Measurements from ENCODE around the gene TMEM258. TPM values are rescaled to one million over a fixed set of nuclear protein-coding genes. Genes with fewer than 3 reads are reported as not detected.

Gene TMEM258
- total and polyA plus RNA-seq, 9 of the 15 experiments (the other 6 are each of a cell fraction or from before 2014, with no cell fraction given), result 97.2 to 856 (median 231) TPM

DNA sequence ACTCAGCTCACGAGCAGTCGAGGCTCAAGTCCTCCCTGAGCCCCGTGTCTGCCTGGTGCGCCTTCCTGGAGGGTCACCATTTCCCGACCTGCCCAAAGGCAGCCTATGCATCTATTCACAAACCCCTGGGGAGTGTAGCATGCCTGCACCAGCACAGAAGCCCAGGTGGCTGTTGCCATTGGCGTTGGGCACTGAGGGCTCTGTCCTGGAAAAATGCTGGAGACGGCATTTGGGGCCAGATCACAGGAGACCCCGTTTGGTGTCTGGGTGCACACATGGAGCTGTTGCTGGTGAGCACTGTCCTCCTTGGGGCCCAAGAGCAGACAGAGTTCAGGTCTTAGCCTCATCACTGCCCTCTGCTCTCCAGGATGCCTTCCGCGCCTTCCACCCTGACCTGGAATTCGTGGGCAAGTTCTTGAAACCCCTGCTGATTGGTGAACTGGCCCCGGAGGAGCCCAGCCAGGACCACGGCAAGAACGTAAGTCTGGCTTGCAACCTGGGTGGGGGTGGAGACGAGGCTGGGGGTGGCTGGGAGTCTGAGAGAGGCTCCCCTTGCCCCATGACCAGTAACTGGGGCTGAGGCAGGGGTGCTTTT lies 45.1 kb upstream of the TMEM258 start (continued):
- TF ChIP-seq, protein P1, sequence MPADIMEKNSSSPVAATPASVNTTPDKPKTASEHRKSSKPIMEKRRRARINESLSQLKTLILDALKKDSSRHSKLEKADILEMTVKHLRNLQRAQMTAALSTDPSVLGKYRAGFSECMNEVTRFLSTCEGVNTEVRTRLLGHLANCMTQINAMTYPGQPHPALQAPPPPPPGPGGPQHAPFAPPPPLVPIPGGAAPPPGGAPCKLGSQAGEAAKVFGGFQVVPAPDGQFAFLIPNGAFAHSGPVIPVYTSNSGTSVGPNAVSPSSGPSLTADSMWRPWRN (IDR thresholded peaks at IDR 0.05; ENCODE audit: low read depth), result no peak
- TF ChIP-seq, protein P2, sequence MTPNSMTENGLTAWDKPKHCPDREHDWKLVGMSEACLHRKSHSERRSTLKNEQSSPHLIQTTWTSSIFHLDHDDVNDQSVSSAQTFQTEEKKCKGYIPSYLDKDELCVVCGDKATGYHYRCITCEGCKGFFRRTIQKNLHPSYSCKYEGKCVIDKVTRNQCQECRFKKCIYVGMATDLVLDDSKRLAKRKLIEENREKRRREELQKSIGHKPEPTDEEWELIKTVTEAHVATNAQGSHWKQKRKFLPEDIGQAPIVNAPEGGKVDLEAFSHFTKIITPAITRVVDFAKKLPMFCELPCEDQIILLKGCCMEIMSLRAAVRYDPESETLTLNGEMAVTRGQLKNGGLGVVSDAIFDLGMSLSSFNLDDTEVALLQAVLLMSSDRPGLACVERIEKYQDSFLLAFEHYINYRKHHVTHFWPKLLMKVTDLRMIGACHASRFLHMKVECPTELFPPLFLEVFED (CRISPR knock-in tag; conservative IDR thresholded peaks at IDR 0.05), result no peak
- TF ChIP-seq, protein P3, sequence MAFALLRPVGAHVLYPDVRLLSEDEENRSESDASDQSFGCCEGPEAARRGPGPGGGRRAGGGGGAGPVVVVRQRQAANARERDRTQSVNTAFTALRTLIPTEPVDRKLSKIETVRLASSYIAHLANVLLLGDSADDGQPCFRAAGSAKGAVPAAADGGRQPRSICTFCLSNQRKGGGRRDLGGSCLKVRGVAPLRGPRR (CRISPR knock-in tag; IDR thresholded peaks at IDR 0.05), result no peak

DNA sequence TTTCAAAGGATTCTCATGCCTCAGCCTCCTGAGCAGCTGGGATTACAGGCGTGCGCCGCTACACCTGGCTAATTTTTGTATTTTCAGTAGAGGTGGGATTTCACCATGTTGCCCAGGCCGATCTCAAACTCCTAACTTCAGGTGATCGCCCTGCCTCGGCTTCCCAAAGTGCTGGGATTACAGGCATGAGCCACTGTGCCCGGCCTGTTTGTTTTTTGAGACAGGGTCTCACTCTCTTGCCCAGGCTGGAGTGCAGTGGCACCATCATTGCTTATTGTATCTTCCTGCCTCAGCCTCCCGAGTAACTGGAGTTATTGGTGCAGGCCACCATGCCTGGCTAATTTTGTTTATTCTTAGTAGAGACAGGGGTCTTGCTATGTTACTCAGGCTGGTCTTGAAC lies 43.8 kb upstream of the TMEM258 start:
- H3K9me3 ChIP-seq (replicated peaks; ENCODE audit: control insufficient read depth, insufficient read depth, low read depth, low read length), result no peaks in the 10 kb centered on the region
- H3K4me3 ChIP-seq, result no peak overlapping the region
- no TSS peak for BruUV-seq (replicated peaks)
- H3K4me2 ChIP-seq (ENCODE audit: insufficient read depth, low read length), result peak overlapping the region; percentile 59; the same call in 1 of the 2 replicates
- in situ Hi-C loops (cut with MboI) (no loop called here), intact Hi-C loops (cut with micrococcal nuclease) (no loop called here)
- no peaks in the 10 kb centered on the region for H3K27me3 ChIP-seq (ENCODE audit: control insufficient read depth in 2 of 2, insufficient read depth in 2 of 2, low read length in 2 of 2)
- peaks cover 36% of the 10 kb centered on the region; the same call in 2 of the 3 replicates for H3K79me2 ChIP-seq (ENCODE audit: control insufficient read depth, insufficient read depth, low read length)
- ChIA-PET POLR2A (interaction anchor here (0.8 to 0.9 kb wide), 3 partner anchors 13 to 131 kb away, joined by 3 read pairs; no protein-coding TSS in a partner anchor), CTCF (ENCODE audit: low intra/inter-chr PET ratio) (no interaction called here)
- no peak for ATAC-seq
- H4K20me1 ChIP-seq (replicated peaks; ENCODE audit: control insufficient read depth, insufficient read depth, low read length), result no peaks in the 10 kb centered on the region
- peaks cover 15% of the 10 kb centered on the region for H3K9me1 ChIP-seq (ENCODE audit: control insufficient read depth, insufficient read depth, low read length)
- peaks cover 62 to 72% of the 10 kb centered on the region in 2 experiments for H3K4me1 ChIP-seq (replicated peaks in 1 of 2; ENCODE audit: control insufficient read depth in 2 of 2, insufficient read depth in 2 of 2, low read length in 2 of 2)
- H3K9ac ChIP-seq (ENCODE audit: insufficient read depth in 1 of 2, low read depth in 2 of 2, low read length in 2 of 2), result peak overlapping the region; percentile 53 to 86; a peak in 3 of 4 replicates
- peak overlapping the region; percentile 100 for H3K27ac ChIP-seq (ENCODE audit: extremely low read depth, low read depth, low read length)
- FAIRE-seq, result no peak
- WGBS (ENCODE audit: insufficient coverage, low coverage, missing lambda C conversion rate), result 84% methylated on average over 8 of the region's 8 CpGs
- H2AFZ ChIP-seq (ENCODE audit: low read depth, low read length), result no peak overlapping the region
- peaks cover 16% of the 10 kb centered on the region for H3K36me3 ChIP-seq (ENCODE audit: control insufficient read depth, insufficient read depth, low read length)
- no peak for DNase-seq (ENCODE audit: extremely low read depth in 1 of 4, low spot score in 3 of 4)
- TF ChIP-seq DMBX1 (CRISPR knock-in tag; IDR thresholded peaks at IDR 0.05; ENCODE audit: borderline replicate concordance) (0 out of 2 replicates have a peak, but pooled peaks have one; percentile 9), ZNF212 (CRISPR knock-in tag; IDR thresholded peaks at IDR 0.05) (0 out of 2 replicates have a peak, but pooled peaks have one; percentile 15), ZNF121 (CRISPR knock-in tag; conservative IDR thresholded peaks at IDR 0.05) (0 out of 2 replicates have a peak, but pooled peaks have one; percentile 9), PHTF2 (CRISPR knock-in tag; IDR thresholded peaks at IDR 0.05) (no peak), E2F3 (CRISPR knock-in tag; IDR thresholded peaks at IDR 0.05) (0 out of 2 replicates have a peak, but pooled peaks have one; percentile 14), NR4A1 (CRISPR knock-in tag; IDR thresholded peaks at IDR 0.05) (no peak), NR4A1 (tag; IDR thresholded peaks at IDR 0.05) (peak; percentile 14; the same call in 1 of the 2 replicates), ZNF707 (CRISPR knock-in tag; conservative IDR thresholded peaks at IDR 0.05) (no peak)
- TF ChIP-seq, protein P4, sequence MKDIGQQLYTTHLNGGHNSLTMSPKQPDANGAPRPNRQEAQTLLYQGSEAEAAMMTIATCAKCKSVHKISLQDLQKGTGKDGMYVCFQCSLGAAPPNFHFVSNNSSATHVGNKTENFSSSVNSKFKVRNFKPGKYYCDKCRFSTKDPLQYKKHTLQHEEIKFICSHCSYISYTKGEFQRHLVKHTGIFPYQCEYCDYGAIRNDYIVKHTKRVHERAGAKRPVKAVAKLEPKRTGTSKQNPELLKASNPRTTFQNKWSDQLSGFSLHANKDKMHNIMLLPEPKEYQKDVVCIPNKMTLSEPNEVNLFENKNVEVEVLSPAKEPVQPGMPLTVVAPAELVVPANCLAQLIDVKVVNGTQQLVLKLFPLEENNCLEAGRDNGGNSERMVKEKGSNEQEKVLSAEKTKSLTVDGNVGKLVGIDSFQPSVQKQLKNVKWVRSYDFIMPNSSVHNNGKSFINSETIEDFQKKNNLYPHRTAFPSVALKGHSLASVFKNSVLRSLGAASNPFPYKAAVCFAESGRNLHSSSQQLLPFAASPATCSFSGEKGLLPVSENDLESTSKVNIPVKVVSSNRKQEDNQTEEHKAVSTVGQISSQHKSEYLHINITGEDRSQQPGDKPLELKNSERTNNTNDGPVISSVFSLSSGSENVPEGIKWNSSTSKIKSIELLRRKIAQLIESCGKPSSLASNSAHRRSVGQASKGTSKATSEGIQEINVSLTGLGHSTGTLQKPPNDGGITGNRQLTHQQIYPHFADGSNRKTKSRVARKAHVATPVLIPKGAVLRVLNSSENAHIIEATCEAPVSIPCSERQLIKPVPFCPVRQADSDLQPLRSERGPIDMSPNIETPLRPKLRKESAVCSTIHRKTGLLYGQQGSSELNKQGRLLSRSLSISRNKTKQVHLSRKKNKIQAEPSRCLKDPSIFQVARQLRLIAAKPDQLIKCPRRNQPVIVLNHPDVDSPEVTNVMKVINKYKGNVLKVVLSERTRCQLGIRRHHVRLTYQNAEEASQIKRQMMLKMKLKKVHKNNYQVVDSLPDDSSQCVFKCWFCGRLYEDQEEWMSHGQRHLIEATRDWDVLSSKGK (CRISPR knock-in tag; IDR thresholded peaks at IDR 0.05), result no peak
- TF ChIP-seq, protein P5, sequence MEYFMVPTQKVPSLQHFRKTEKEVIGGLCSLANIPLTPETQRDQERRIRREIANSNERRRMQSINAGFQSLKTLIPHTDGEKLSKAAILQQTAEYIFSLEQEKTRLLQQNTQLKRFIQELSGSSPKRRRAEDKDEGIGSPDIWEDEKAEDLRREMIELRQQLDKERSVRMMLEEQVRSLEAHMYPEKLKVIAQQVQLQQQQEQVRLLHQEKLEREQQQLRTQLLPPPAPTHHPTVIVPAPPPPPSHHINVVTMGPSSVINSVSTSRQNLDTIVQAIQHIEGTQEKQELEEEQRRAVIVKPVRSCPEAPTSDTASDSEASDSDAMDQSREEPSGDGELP (CRISPR knock-in tag; IDR thresholded peaks at IDR 0.05; ENCODE audit: borderline replicate concordance), result peak; percentile 26; the same call in 1 of the 2 replicates

Measured in K562 (cell line).